SK-N-MC (cell line): ENCODE results near the gene NRN1.
"Not testable (repeated sequence)": the region's sequence is repeated elsewhere in the genome, so short reads cannot be mapped to it uniquely, and the experiment has no call there.

ENCODE experiments used
- DNase-seq: peaks from one replicate; pipeline ENCODE4 v3.0.0-alpha.2; 2011; ENCODE audit warnings: low read depth, low spot score
- H3K27ac ChIP-seq: fragments of 200-600 bp; sonication (generic); 2 replicates; pipeline ENCODE4 v1.5.1; 2016; ENCODE audit warnings: mixed run types
- H3K36me3 ChIP-seq: fragments of 200-600 bp; sonication (generic); 2 replicates; pipeline ENCODE4 v1.6.1; 2017; ENCODE audit warnings: antibody characterized with exemption, low read length, mixed read lengths; ENCODE audit not compliant: insufficient read depth
- H3K4me3 ChIP-seq: fragments of 200-600 bp; sonication (generic); 2 replicates; pipeline ENCODE4 v1.5.1; 2016
- H3K9ac ChIP-seq: fragments of 200-600 bp; sonication (generic); 2 replicates; pipeline ENCODE4 v1.8.0; 2017; ENCODE audit warnings: mixed run types, mixed read lengths; ENCODE audit not compliant: insufficient read length
- H3K9me3 ChIP-seq: fragments of 200-600 bp; sonication (generic); 2 replicates; pipeline ENCODE4 v1.6.1; 2017; ENCODE audit warnings: low read depth, mild to moderate bottlenecking, antibody characterized with exemption, low read length, moderate library complexity, mixed read lengths
- EZH2 ChIP-seq: fragments of 200-600 bp; sonication (generic); IDR thresholded peaks from one replicate; pipeline ENCODE4 v1.6.1; 2017; ENCODE audit warnings: antibody characterized with exemption
- FOXP2 ChIP-seq: optimal IDR thresholded peaks from 2 replicates; pipeline ENCODE3; 2011; ENCODE audit warnings: mild to moderate bottlenecking, moderate library complexity; ENCODE audit not compliant: insufficient read depth; ENCODE audit errors: extremely low read length, control extremely low read depth
- POLR2AphosphoS5 ChIP-seq: IDR thresholded peaks from 2 replicates; pipeline ENCODE4 v1.6.1; 2012; ENCODE audit warnings: mild to moderate bottlenecking, low read depth, low read length, borderline replicate concordance

NRN1 gene

GRCh38 chr6:6024220-6024619 is 17.5 kb upstream of the NRN1 start:
- no peak for TF ChIP-seq FOXP2
- TF ChIP-seq EZH2: no peak
- TF ChIP-seq POLR2AphosphoS5: no peak
- no peaks in the 10 kb centered on the region for H3K9me3 ChIP-seq
- H3K4me3 ChIP-seq: no peak overlapping the region
- H3K9ac ChIP-seq: no peak overlapping the region
- DNase-seq: no peak
- H3K36me3 ChIP-seq: no peaks in the 10 kb centered on the region
- H3K27ac ChIP-seq: no peak overlapping the region

GRCh38 chr6:6022841-6023240 is 16.1 kb upstream of the NRN1 start:
- not testable (repeated sequence) for H3K9ac ChIP-seq, H3K27ac ChIP-seq, H3K36me3 ChIP-seq, H3K9me3 ChIP-seq, DNase-seq, H3K4me3 ChIP-seq

DNA sequence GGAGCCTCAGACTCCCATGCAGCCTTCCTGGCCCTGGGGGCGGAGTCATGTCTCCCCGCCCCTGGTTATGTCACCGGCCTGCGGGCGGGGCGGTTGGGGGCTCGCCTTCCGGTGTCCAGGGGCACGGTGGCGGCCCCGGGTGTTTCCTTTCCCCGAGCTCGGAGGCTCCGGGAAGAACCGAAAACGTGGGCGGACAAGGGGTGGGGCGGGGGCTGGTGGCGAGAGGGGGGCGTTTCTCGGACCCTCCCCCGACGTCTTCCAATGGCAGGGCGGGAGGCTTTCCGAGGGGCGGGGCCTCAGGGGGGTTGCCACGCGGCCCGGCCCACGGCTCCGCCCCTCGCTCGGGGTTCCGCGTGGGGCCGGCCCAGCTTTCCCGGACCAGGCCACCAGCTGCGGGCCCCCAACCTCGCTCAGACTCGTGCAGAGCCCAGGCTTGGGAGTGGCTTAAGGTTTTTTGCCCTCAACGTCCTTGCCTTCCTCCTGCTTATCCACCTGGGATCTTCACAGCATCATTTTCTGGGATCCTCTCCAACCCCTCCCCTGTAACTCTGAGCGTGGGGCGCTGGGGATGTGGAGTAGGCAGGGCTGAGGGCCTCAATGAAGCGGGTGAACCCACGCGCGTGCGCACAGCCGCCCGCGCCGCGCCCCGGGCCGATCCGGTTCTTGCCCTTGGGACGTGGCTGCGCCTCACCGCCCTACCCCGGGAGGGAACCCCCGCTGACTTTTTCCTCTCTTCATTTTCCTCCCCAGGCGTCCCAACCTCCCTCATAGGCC is 2.1 kb upstream of the NRN1 start:
- peak; percentile 66 for TF ChIP-seq POLR2AphosphoS5
- TF ChIP-seq FOXP2: peak; percentile 47
- TF ChIP-seq EZH2: no peak
- Histone ChIP-seq H3K36me3 (no peaks in the 10 kb centered on the region), H3K4me3 (peak overlapping the region; percentile 97), H3K9ac (peak overlapping the region; percentile 69), H3K27ac (peak overlapping the region; percentile 79), H3K9me3 (no peaks in the 10 kb centered on the region)
- peak; percentile 32 for DNase-seq

DNA sequence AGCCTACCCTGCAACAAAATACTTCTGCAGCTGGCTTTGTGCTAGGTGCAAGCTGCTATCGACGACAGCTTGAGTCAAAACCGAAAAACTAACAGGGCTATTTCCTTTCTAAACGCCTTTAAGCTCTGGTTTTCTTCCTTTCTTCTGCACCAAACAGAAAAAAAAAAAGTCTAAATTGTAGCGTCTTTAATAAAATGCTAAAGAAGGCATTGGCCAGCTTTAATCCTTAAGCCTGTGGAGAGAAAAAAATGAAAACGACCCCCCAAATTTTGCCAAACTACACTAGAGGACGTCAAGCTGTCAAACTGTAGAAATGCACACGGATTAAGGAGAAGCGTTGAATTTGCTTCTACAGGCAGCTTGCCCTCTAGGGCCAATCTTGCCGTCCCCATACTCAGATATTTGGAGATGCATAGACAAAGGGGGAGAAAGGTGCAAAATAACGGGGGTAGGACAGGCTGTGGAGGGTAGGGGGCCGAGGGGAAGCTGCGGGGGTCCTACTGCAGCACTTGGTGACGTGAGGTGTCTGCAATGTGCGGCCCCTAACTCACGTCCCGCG is 1.4 kb upstream of the NRN1 start:
- Histone ChIP-seq H3K27ac (peak overlapping the region; percentile 76), H3K9me3 (no peaks in the 10 kb centered on the region), H3K36me3 (no peaks in the 10 kb centered on the region), H3K4me3 (peak overlapping the region; percentile 97), H3K9ac (peak overlapping the region; percentile 58)
- no peak for TF ChIP-seq POLR2AphosphoS5
- no peak for TF ChIP-seq EZH2
- no peak for TF ChIP-seq FOXP2
- peak; percentile 6 for DNase-seq

GRCh38 chr6:6007366-6008088 is 802 bp upstream of the NRN1 start:
- Histone ChIP-seq H3K9ac (peak overlapping the region; percentile 94), H3K9me3 (no peaks in the 10 kb centered on the region), H3K27ac (peak overlapping the region; percentile 76), H3K4me3 (peak overlapping the region; percentile 97), H3K36me3 (no peaks in the 10 kb centered on the region)
- peak; percentile 20 for DNase-seq
- TF ChIP-seq FOXP2 (no peak), POLR2AphosphoS5 (peak; percentile 22; the same call in 1 of the 2 replicates)

DNA sequence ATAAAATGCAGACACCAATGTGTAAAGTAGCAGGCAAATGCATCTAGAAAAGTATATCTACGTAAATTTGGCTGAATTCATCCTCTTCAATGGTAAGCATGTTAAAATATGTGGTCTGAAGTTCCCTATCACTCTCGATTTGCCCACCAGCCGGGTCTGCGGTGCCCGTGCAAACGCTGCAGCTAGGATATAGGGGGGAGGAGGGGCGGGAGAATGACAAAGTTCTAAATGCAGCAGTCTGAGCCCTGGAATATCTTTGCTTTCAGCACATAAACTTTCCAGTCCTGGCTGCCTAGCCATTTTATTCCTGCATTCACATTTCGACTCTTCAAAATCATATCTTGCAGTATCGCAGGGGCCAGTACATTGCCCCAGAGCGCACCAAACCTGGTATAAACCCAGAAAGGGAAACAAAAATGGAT is 708 bp downstream of the NRN1 start:
- no peak overlapping the region for H3K27ac ChIP-seq

DNA sequence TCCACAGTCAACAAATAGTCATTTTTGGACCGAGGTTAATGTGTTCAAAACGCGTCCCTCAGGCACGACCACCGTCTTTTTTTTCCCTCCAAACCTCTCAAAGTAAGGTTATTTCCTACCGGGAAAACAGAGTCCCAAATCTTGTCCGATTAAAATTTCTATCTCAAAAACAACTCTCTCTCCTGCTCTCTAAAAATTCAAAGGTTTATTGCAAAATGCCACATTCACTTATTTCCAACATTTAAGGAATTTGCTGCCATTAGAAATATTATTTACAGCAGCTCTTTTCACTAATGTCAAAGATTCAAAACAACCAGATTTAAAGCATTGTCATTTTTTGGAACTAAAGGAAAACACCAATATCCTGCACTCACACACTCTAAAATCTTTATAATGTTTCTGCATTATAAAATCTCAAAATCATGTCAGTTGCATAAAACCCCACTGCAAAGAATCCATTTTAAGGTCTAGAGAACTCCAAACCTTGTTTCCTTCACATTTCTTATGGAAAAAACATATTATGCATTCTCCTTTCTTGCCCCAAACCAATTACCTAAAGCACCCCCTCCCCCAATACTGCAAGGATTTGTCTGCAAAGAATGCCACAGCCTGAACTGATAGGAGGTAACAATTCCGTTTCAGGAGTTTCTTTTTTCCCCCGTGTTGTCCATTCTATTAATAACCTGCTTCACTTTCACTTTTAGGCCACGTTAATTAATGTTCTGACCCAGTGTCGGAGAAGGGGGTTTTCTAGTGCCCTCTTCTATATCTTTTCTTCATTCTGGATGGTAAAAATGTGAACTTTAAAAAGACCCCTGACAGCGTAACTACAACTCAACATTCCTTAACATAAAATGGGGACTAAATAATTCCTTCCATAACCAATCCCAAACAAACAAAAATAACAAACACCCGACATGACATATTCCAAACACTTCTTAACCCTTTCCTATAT is 1.4 kb downstream of the NRN1 start:
- no peak for DNase-seq
- peak overlapping the region; percentile 94 for H3K9ac ChIP-seq
- H3K4me3 ChIP-seq: peak overlapping the region; percentile 97

More for the DNA sequence above, 708 bp downstream of the NRN1 start:
- H3K9ac ChIP-seq: peak overlapping the region; percentile 94
- peak overlapping the region; percentile 97 for H3K4me3 ChIP-seq
- H3K36me3 ChIP-seq: peaks cover 5% of the 10 kb centered on the region; the same call in 1 of the 2 replicates
- DNase-seq: no peak
- TF ChIP-seq FOXP2: no peak
- TF ChIP-seq POLR2AphosphoS5: no peak
- TF ChIP-seq EZH2: no peak
- no peaks in the 10 kb centered on the region for H3K9me3 ChIP-seq

More for the DNA sequence above, 1.4 kb downstream of the NRN1 start:
- Histone ChIP-seq H3K27ac (peak overlapping the region; percentile 48; the same call in 1 of the 2 replicates), H3K9me3 (no peaks in the 10 kb centered on the region), H3K36me3 (peaks cover 6% of the 10 kb centered on the region; the same call in 1 of the 2 replicates)
- TF ChIP-seq POLR2AphosphoS5 (no peak), EZH2 (no peak), FOXP2 (no peak)
